HTR-8/SVneo (cell line): ENCODE results near the gene PLAC8.
"Not testable (repeated sequence)": the region's sequence is repeated elsewhere in the genome, so short reads cannot be mapped to it uniquely, and the experiment has no call there.

Experiments used
- DNase-seq: peaks from one replicate; pipeline ENCODE4 v3.0.0; 2011; ENCODE audit warnings: low spot score, mixed read lengths; ENCODE audit not compliant: insufficient read length
- FAIRE-seq: peaks from 2 replicates; lab custom pipeline; 2011; peaks lifted over from hg19 to GRCh38; lab: Jason Lieb, UNC

PLAC8 gene

GRCh38 chr4:83114576-83114975 is at the start of gene PLAC8:
TSS of gene PLAC8 (minus strand) at chr4:83114729. CDS start at chr4:83107921, 6,808 bp downstream.
- DNase-seq (no peak), FAIRE-seq (no peak)

GRCh38 chr4:83153417-83153816 is 38.9 kb upstream of the PLAC8 start:
- DNase-seq (no peak), FAIRE-seq (no peak)

GRCh38 chr4:83152746-83153145 is 38.2 kb upstream of the PLAC8 start:
- no peak for FAIRE-seq
- DNase-seq: no peak

- DNase-seq (no peak), FAIRE-seq (no peak)
These were observed 37.1 kb upstream of the PLAC8 start for GRCh38 chr4:83151651-83152050.

GRCh38 chr4:83150653-83151330 is 36.3 kb upstream of the PLAC8 start:
- DNase-seq: no peak
- FAIRE-seq: no peak

GRCh38 chr4:83149865-83150652 is 35.5 kb upstream of the PLAC8 start:
- DNase-seq: no peak
- no peak for FAIRE-seq

- DNase-seq (no peak), FAIRE-seq (no peak)
These were observed 32.3 kb upstream of the PLAC8 start for GRCh38 chr4:83146841-83147240.

GRCh38 chr4:83145776-83146175 is 31.2 kb upstream of the PLAC8 start:
- DNase-seq, FAIRE-seq: not testable (repeated sequence)

- no peak for DNase-seq
- FAIRE-seq: no peak
These were observed 25.1 kb upstream of the PLAC8 start for GRCh38 chr4:83139514-83140156.

GRCh38 chr4:83138946-83139345 is 24.4 kb upstream of the PLAC8 start:
- DNase-seq (no peak), FAIRE-seq (no peak)

- FAIRE-seq (no peak), DNase-seq (no peak)
These were observed 17.5 kb upstream of the PLAC8 start for GRCh38 chr4:83132065-83132464.

- no peak for DNase-seq
- no peak for FAIRE-seq
These were observed 14.7 kb upstream of the PLAC8 start for GRCh38 chr4:83129264-83129663.

- FAIRE-seq (no peak), DNase-seq (peak; percentile 60)
These were observed 13.9 kb upstream of the PLAC8 start for GRCh38 chr4:83128240-83128929.

- no peak for FAIRE-seq
- DNase-seq: no peak
These were observed 11.2 kb upstream of the PLAC8 start for GRCh38 chr4:83125738-83126141.

GRCh38 chr4:83124111-83124780 is 9.7 kb upstream of the PLAC8 start:
- DNase-seq (no peak), FAIRE-seq (no peak)

GRCh38 chr4:83121246-83121645 is 6.7 kb upstream of the PLAC8 start:
- FAIRE-seq: no peak
- DNase-seq: no peak

GRCh38 chr4:83118869-83119268 is 4.3 kb upstream of the PLAC8 start:
- FAIRE-seq (no peak), DNase-seq (no peak)

GRCh38 chr4:83115656-83116285 is 1.2 kb upstream of the PLAC8 start:
- no peak for DNase-seq
- FAIRE-seq: no peak

GRCh38 chr4:83115000-83115399 is 471 bp upstream of the PLAC8 start:
- no peak for FAIRE-seq

GRCh38 chr4:83113429-83113786 is 1.1 kb downstream of the PLAC8 start:
- DNase-seq (no peak), FAIRE-seq (no peak)

More at GRCh38 chr4:83115000-83115399, 471 bp upstream of the PLAC8 start:
- DNase-seq: no peak
